Vagina (tissue), 2 donors: ENCODE data around the gene DLX6. TPM values are rescaled to one million over a fixed set of nuclear protein-coding genes. Genes with fewer than 3 reads are reported as not detected.

Experiments used
- DNase-seq, 2 donors: peaks; one replicate each; pipeline ENCODE4 v3.0.0-alpha.2; 2017; ENCODE audit errors: extremely low spot score in 2 of 2
- H3K27ac ChIP-seq: fragments of 200-600 bp; sonication (generic); one replicate; pipeline ENCODE4 v1.5.1; 2019
- H3K27me3 ChIP-seq: fragments of 200-600 bp; sonication (generic); one replicate; pipeline ENCODE4 v1.5.1; 2019
- H3K36me3 ChIP-seq, 2 donors: fragments of 200-600 bp; sonication (generic); one replicate each; pipeline ENCODE4 v1.5.1; 2017 to 2019
- H3K4me1 ChIP-seq: fragments of 200-600 bp; sonication (generic); one replicate; pipeline ENCODE4 v1.5.1; 2019
- H3K4me3 ChIP-seq, 2 donors: fragments of 200-600 bp; sonication (generic); 1 replicate in 1 of 2; 2 replicates in 1 of 2; pipeline ENCODE4 v1.5.1; 2016 to 2019
- H3K9me3 ChIP-seq: fragments of 200-600 bp; sonication (generic); one replicate; pipeline ENCODE4 v1.5.1; 2019
- CTCF ChIP-seq, 3 experiments: fragments of 450-650 bp in 2 of 3; fragments of 200-600 bp in 1 of 3; sonication (generic) in 1 of 3; IDR thresholded peaks; one replicate each; pipeline ENCODE4 v1.5.1; 2017 to 2019; ENCODE audit warnings: antibody characterized with exemption in 3 of 3, mild to moderate bottlenecking in 2 of 3, moderate library complexity in 2 of 3
- POLR2A ChIP-seq, 2 donors: fragments of 450-650 bp; IDR thresholded peaks; one replicate each; pipeline ENCODE4 v1.6.1; 2017; ENCODE audit warnings: antibody characterized with exemption in 2 of 2, mild to moderate bottlenecking in 2 of 2, moderate library complexity in 2 of 2
- POLR2AphosphoS5 ChIP-seq, 2 donors: sonication (generic); formaldehyde crosslinking; IDR thresholded peaks; one replicate each; pipeline ENCODE4 v1.9.0; 2017; ENCODE audit warnings: antibody characterized with exemption in 2 of 2, mild to moderate bottlenecking in 2 of 2, low read depth in 1 of 2; ENCODE audit not compliant: insufficient read depth in 1 of 2
- intact Hi-C: fragments of 100-400 bp; cut with DNase I; formaldehyde crosslinking; loops from one replicate; pipeline ENCODE4 v1.15.1; 2023
- total RNA-seq: library from RNA; depleted of rRNA; stranded (reverse); fragments of >200 nt; gene quantifications from one replicate; pipeline ENCODE4 v1.2.3, GENCODE V29; 2016

The DLX6 gene
- total RNA-seq, 1 donor from 2014 or later: not detected

DNA sequence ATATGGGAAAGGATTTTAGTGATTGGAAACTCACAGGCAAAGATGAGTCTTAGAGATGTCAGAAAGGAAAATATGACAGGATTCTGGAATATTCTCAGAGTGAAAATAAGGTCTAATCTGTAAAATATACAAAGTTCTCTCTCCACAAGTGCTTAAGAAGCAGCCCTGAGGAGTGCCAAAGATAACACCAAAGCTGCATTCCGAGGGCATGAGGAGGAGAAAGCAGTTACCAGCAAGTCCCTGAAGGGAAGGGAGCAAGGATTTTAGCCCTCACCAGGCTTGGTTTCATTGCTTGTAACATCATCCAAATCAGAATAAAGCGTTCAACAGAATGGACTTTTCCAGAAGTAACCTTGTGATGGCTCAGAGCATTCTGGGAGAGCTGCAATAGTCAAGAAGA is 31.4 kb upstream of the DLX6 start:
- no peak for TF ChIP-seq POLR2A (IDR thresholded peaks at IDR 0.05)
- no peaks in the 10 kb centered on the region for H3K4me1 ChIP-seq
- H3K36me3 ChIP-seq: no peaks in the 10 kb centered on the region
- no peak overlapping the region for H3K4me3 ChIP-seq
- H3K9me3 ChIP-seq: no peaks in the 10 kb centered on the region
- intact Hi-C loops: no loop called here
- H3K27me3 ChIP-seq: no peaks in the 10 kb centered on the region
- H3K27ac ChIP-seq: no peak overlapping the region
- no peak for DNase-seq

- no peaks in the 10 kb centered on the region for H3K9me3 ChIP-seq
- H3K27ac ChIP-seq: no peak overlapping the region
- H3K36me3 ChIP-seq: no peaks in the 10 kb centered on the region
- no peak overlapping the region for H3K4me3 ChIP-seq
- no peaks in the 10 kb centered on the region for H3K27me3 ChIP-seq
- H3K4me1 ChIP-seq: no peaks in the 10 kb centered on the region
- intact Hi-C loops: no loop called here
- no peak for DNase-seq
- TF ChIP-seq POLR2AphosphoS5 (IDR thresholded peaks at IDR 0.05; ENCODE audit: insufficient read depth in 1 of 2, low read depth in 1 of 2) (no peak), POLR2A (IDR thresholded peaks at IDR 0.05) (no peak), CTCF (IDR thresholded peaks at IDR 0.05) (no peak)
Observed at GRCh38 chr7:96976106-96976505, 29.2 kb upstream of the DLX6 start.

GRCh38 chr7:96977445-96977844 is 27.9 kb upstream of the DLX6 start:
- intact Hi-C loops: no loop called here
- Histone ChIP-seq H3K4me1 (no peaks in the 10 kb centered on the region), H3K27ac (no peak overlapping the region), H3K9me3 (no peaks in the 10 kb centered on the region), H3K27me3 (no peaks in the 10 kb centered on the region), H3K36me3 (no peaks in the 10 kb centered on the region), H3K4me3 (no peak overlapping the region)
- TF ChIP-seq POLR2AphosphoS5 (IDR thresholded peaks at IDR 0.05; ENCODE audit: insufficient read depth in 1 of 2, low read depth in 1 of 2): no peak
- TF ChIP-seq CTCF (IDR thresholded peaks at IDR 0.05): no peak
- TF ChIP-seq POLR2A (IDR thresholded peaks at IDR 0.05): no peak
- no peak for DNase-seq

DNA sequence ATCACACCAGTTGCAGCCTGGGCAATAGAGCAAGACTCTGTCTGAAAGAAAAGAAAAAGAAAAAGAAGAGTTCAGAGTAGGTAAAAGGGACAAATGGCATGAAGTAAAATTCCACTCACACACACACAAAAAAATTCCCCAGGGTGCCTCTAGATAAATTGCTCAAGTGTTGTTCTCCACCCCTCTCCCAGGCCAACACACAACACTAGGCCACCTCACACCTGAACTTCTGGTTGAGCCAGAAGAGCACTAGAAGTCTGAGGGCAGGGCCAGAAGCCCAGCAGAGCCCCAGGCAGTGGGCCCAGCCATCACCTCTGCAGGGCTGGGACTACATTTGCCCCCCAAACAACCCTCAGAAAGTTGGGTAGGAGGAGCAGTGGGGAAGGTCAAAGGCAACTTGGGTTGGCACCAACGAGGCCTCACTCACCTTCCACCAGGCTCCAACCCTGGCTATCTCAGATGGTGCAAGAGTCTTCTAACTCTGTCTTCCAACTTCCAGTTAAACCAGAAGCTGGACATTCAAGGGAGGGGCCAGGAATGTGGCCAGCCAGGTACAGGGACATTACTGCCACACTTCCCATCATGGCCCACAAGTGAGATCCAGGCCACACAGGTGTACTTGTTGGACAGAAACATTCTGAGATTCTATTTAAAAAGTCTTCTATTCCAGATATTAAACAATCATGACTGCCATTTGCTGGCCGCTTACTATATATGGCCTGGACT is 25.6 kb upstream of the DLX6 start:
- Histone ChIP-seq H3K27ac (no peak overlapping the region), H3K4me3 (no peak overlapping the region), H3K4me1 (no peaks in the 10 kb centered on the region), H3K9me3 (no peaks in the 10 kb centered on the region), H3K36me3 (no peaks in the 10 kb centered on the region), H3K27me3 (no peaks in the 10 kb centered on the region)
- intact Hi-C loops: no loop called here
- DNase-seq: no peak
- TF ChIP-seq POLR2A (IDR thresholded peaks at IDR 0.05) (no peak), CTCF (IDR thresholded peaks at IDR 0.05) (no peak), POLR2AphosphoS5 (IDR thresholded peaks at IDR 0.05; ENCODE audit: insufficient read depth in 1 of 2, low read depth in 1 of 2) (no peak)

- TF ChIP-seq POLR2AphosphoS5 (IDR thresholded peaks at IDR 0.05; ENCODE audit: insufficient read depth in 1 of 2, low read depth in 1 of 2) (no peak), CTCF (IDR thresholded peaks at IDR 0.05) (no peak), POLR2A (IDR thresholded peaks at IDR 0.05) (no peak)
- intact Hi-C loops: no loop called here
- Histone ChIP-seq H3K4me3 (no peak overlapping the region), H3K36me3 (no peaks in the 10 kb centered on the region), H3K27ac (no peak overlapping the region), H3K4me1 (no peaks in the 10 kb centered on the region), H3K9me3 (no peaks in the 10 kb centered on the region), H3K27me3 (no peaks in the 10 kb centered on the region)
- DNase-seq: no peak
Observed at GRCh38 chr7:96982586-96982985, 22.8 kb upstream of the DLX6 start.
